HG03095 (cell line): Measurements from ENCODE around the gene RPTOR.
"Not testable (repeated sequence)": the region's sequence is repeated elsewhere in the genome, so short reads cannot be mapped to it uniquely, and the experiment has no call there.

Source experiments
- ATAC-seq: cut with Tn5 transposase; IDR thresholded peaks from one replicate; pipeline ENCODE4 v1.9.1; 2021; ENCODE audit warnings: moderate library complexity; ENCODE audit not compliant: unreplicated experiment

The RPTOR gene

GRCh38 chr17:80761110-80761871, 216.7 kb downstream of the RPTOR start:
- no peak for ATAC-seq

GRCh38 chr17:80762076-80762475, 217.4 kb downstream of the RPTOR start:
- ATAC-seq = no peak

- no peak for ATAC-seq
Measured at GRCh38 chr17:80763293-80763867, 218.7 kb downstream of the RPTOR start.

GRCh38 chr17:80764627-80765145, 220.0 kb downstream of the RPTOR start:
- ATAC-seq = not testable (repeated sequence)

- no peak for ATAC-seq
Measured at GRCh38 chr17:80765241-80765961, 220.8 kb downstream of the RPTOR start.

GRCh38 chr17:80766290-80766855, 221.7 kb downstream of the RPTOR start:
- no peak for ATAC-seq

GRCh38 chr17:80768389-80768788, 223.8 kb downstream of the RPTOR start:
- no peak for ATAC-seq

GRCh38 chr17:80768936-80769335, 224.3 kb downstream of the RPTOR start:
- no peak for ATAC-seq

- no peak for ATAC-seq
Measured at GRCh38 chr17:80769516-80769915, 224.9 kb downstream of the RPTOR start.

- ATAC-seq = no peak
Measured at GRCh38 chr17:80769936-80770625, 225.4 kb downstream of the RPTOR start.

GRCh38 chr17:80770881-80771611, 226.4 kb downstream of the RPTOR start:
- ATAC-seq = no peak

- ATAC-seq = no peak
Measured at GRCh38 chr17:80771612-80772005, 227.0 kb downstream of the RPTOR start.

- no peak for ATAC-seq
Measured at GRCh38 chr17:80772906-80773242, 228.2 kb downstream of the RPTOR start.

GRCh38 chr17:80773243-80773991, 228.8 kb downstream of the RPTOR start:
- no peak for ATAC-seq

GRCh38 chr17:80774146-80774545, 229.5 kb downstream of the RPTOR start:
- ATAC-seq = no peak

- no peak for ATAC-seq
Measured at GRCh38 chr17:80774643-80775281, 230.1 kb downstream of the RPTOR start.

- ATAC-seq = no peak
Measured at GRCh38 chr17:80775863-80776262, 231.2 kb downstream of the RPTOR start.

- ATAC-seq = no peak
Measured at GRCh38 chr17:80777274-80777673, 232.6 kb downstream of the RPTOR start.

- no peak for ATAC-seq
Measured at GRCh38 chr17:80778716-80779115, 234.1 kb downstream of the RPTOR start.
